BLaER1 (cell line): ENCODE measurements around the gene CYS1.
"Not testable (repeated sequence)": the region's sequence is repeated elsewhere in the genome, so short reads cannot be mapped to it uniquely, and the experiment has no call there.

Experiments
- H3K27ac ChIP-seq: shearing (Covaris generic); formaldehyde crosslinking; 2 replicates; pipeline ENCODE4 v1.8.1; 2022
- H3K27me3 ChIP-seq: shearing (Covaris generic); formaldehyde crosslinking; 2 replicates; pipeline ENCODE4 v1.8.1; 2022
- H3K36me3 ChIP-seq: shearing (Covaris generic); formaldehyde crosslinking; 2 replicates; pipeline ENCODE4 v1.8.1; 2022
- H3K4me1 ChIP-seq: shearing (Covaris generic); formaldehyde crosslinking; 2 replicates; pipeline ENCODE4 v1.8.1; 2022
- H3K4me2 ChIP-seq: shearing (Covaris generic); formaldehyde crosslinking; 2 replicates; pipeline ENCODE4 v1.8.1; 2022
- H3K4me3 ChIP-seq: shearing (Covaris generic); formaldehyde crosslinking; 2 replicates; pipeline ENCODE4 v1.8.1; 2022
- H3K9ac ChIP-seq: shearing (Covaris generic); formaldehyde crosslinking; 2 replicates; pipeline ENCODE4 v1.8.1; 2022
- H3K9me3 ChIP-seq: shearing (Covaris generic); formaldehyde crosslinking; 2 replicates; pipeline ENCODE4 v1.8.1; 2022
- H4K20me1 ChIP-seq: shearing (Covaris generic); formaldehyde crosslinking; 2 replicates; pipeline ENCODE4 v1.8.1; 2022
- Cebpa-rat ChIP-seq: shearing (Covaris generic); IDR thresholded peaks from 2 replicates; pipeline ENCODE4 v1.8.1; 2022

CYS1 gene

GRCh38 chr2:10095175-10095574, 15.0 kb upstream of the CYS1 start:
- H3K27me3 ChIP-seq = peaks cover 29% of the 10 kb centered on the region
- H3K4me1 ChIP-seq = 0 out of 2 replicates have a peak, but pooled peaks cover 6% of the 10 kb centered on the region
- H3K4me2 ChIP-seq = no peak overlapping the region
- no peak for TF ChIP-seq Cebpa-rat
- H3K27ac ChIP-seq = no peak overlapping the region
- no peak overlapping the region for H3K9ac ChIP-seq
- no peak overlapping the region for H3K4me3 ChIP-seq
- H4K20me1 ChIP-seq = no peaks in the 10 kb centered on the region
- H3K36me3 ChIP-seq = no peaks in the 10 kb centered on the region
- H3K9me3 ChIP-seq = peaks cover 20% of the 10 kb centered on the region

GRCh38 chr2:10094271-10094814, 14.1 kb upstream of the CYS1 start:
- Histone ChIP-seq H3K4me2 (no peak overlapping the region), H3K4me1 (0 out of 2 replicates have a peak, but pooled peaks cover 6% of the 10 kb centered on the region), H3K36me3 (no peaks in the 10 kb centered on the region), H4K20me1 (no peaks in the 10 kb centered on the region), H3K4me3 (no peak overlapping the region), H3K9me3 (peaks cover 20% of the 10 kb centered on the region), H3K27me3 (peaks cover 37% of the 10 kb centered on the region), H3K27ac (no peak overlapping the region), H3K9ac (no peak overlapping the region)
- TF ChIP-seq Cebpa-rat = no peak

- not testable (repeated sequence) for H3K4me1 ChIP-seq, H4K20me1 ChIP-seq, H3K9ac ChIP-seq, H3K27ac ChIP-seq, H3K36me3 ChIP-seq
- Histone ChIP-seq H3K4me2 (peak overlapping the region; percentile 74; the same call in 1 of the 2 replicates), H3K9me3 (peaks cover 20% of the 10 kb centered on the region), H3K4me3 (peak overlapping the region; percentile 60), H3K27me3 (peaks cover 39% of the 10 kb centered on the region)
Observed at GRCh38 chr2:10091889-10092244, 11.7 kb upstream of the CYS1 start.

GRCh38 chr2:10091182-10091888, 11.1 kb upstream of the CYS1 start:
- peak overlapping the region; percentile 60 for H3K4me3 ChIP-seq

GRCh38 chr2:10089565-10090190, 9.5 kb upstream of the CYS1 start:
- peaks cover 20% of the 10 kb centered on the region for H3K9me3 ChIP-seq
- TF ChIP-seq Cebpa-rat = no peak
- no peak overlapping the region for H3K27ac ChIP-seq
- peaks cover 45% of the 10 kb centered on the region for H3K27me3 ChIP-seq
- H3K9ac ChIP-seq = no peak overlapping the region
- H3K4me1 ChIP-seq = 0 out of 2 replicates have a peak, but pooled peaks cover 6% of the 10 kb centered on the region
- H3K4me3 ChIP-seq = no peak overlapping the region
- no peaks in the 10 kb centered on the region for H3K36me3 ChIP-seq
- H4K20me1 ChIP-seq = no peaks in the 10 kb centered on the region
- H3K4me2 ChIP-seq = no peak overlapping the region

More at GRCh38 chr2:10091182-10091888, 11.1 kb upstream of the CYS1 start:
- TF ChIP-seq Cebpa-rat = no peak
- Histone ChIP-seq H3K27ac (no peak overlapping the region), H3K27me3 (peaks cover 39% of the 10 kb centered on the region), H3K4me2 (peak overlapping the region; percentile 74), H3K4me1 (0 out of 2 replicates have a peak, but pooled peaks cover 6% of the 10 kb centered on the region), H3K9me3 (peaks cover 20% of the 10 kb centered on the region), H4K20me1 (no peaks in the 10 kb centered on the region), H3K36me3 (no peaks in the 10 kb centered on the region), H3K9ac (no peak overlapping the region)

- peaks cover 60% of the 10 kb centered on the region for H3K27me3 ChIP-seq
Observed at GRCh38 chr2:10087360-10087759, 7.1 kb upstream of the CYS1 start.

GRCh38 chr2:10086950-10087349, 6.7 kb upstream of the CYS1 start:
- Histone ChIP-seq H3K4me3 (no peak overlapping the region), H3K4me2 (no peak overlapping the region), H4K20me1 (no peaks in the 10 kb centered on the region; the same call in 1 of the 2 replicates), H3K4me1 (0 out of 2 replicates have a peak, but pooled peaks cover 6% of the 10 kb centered on the region), H3K27me3 (peaks cover 60% of the 10 kb centered on the region), H3K27ac (no peak overlapping the region), H3K9me3 (peaks cover 9% of the 10 kb centered on the region), H3K36me3 (no peaks in the 10 kb centered on the region), H3K9ac (no peak overlapping the region)
- no peak for TF ChIP-seq Cebpa-rat

More at GRCh38 chr2:10087360-10087759, 7.1 kb upstream of the CYS1 start:
- H3K4me1 ChIP-seq = 0 out of 2 replicates have a peak, but pooled peaks cover 6% of the 10 kb centered on the region
- no peaks in the 10 kb centered on the region for H3K36me3 ChIP-seq
- peaks cover 13% of the 10 kb centered on the region for H3K9me3 ChIP-seq
- TF ChIP-seq Cebpa-rat = no peak
- no peak overlapping the region for H3K4me2 ChIP-seq
- H3K4me3 ChIP-seq = no peak overlapping the region
- H3K27ac ChIP-seq = no peak overlapping the region
- H3K9ac ChIP-seq = no peak overlapping the region
- H4K20me1 ChIP-seq = no peaks in the 10 kb centered on the region; the same call in 1 of the 2 replicates

- H3K4me1 ChIP-seq = peaks cover 8% of the 10 kb centered on the region
- no peaks in the 10 kb centered on the region; the same call in 1 of the 2 replicates for H3K9me3 ChIP-seq
- peaks cover 60% of the 10 kb centered on the region for H3K27me3 ChIP-seq
- H3K4me3 ChIP-seq = no peak overlapping the region
- peaks cover 8% of the 10 kb centered on the region for H4K20me1 ChIP-seq
- TF ChIP-seq Cebpa-rat = no peak
- no peak overlapping the region for H3K4me2 ChIP-seq
- H3K36me3 ChIP-seq = no peaks in the 10 kb centered on the region
- H3K9ac ChIP-seq = no peak overlapping the region
- no peak overlapping the region for H3K27ac ChIP-seq
Observed at GRCh38 chr2:10085668-10086059, 5.5 kb upstream of the CYS1 start.

- H3K9ac ChIP-seq = no peak overlapping the region
- no peak overlapping the region for H3K27ac ChIP-seq
- no peaks in the 10 kb centered on the region for H3K36me3 ChIP-seq
- H3K4me3 ChIP-seq = no peak overlapping the region
- no peak for TF ChIP-seq Cebpa-rat
- H3K4me1 ChIP-seq = peaks cover 13% of the 10 kb centered on the region
- H3K4me2 ChIP-seq = no peak overlapping the region
- H3K27me3 ChIP-seq = peaks cover 60% of the 10 kb centered on the region
- H4K20me1 ChIP-seq = peaks cover 13% of the 10 kb centered on the region
- no peaks in the 10 kb centered on the region for H3K9me3 ChIP-seq
Observed at GRCh38 chr2:10085043-10085667, 4.9 kb upstream of the CYS1 start.
